Liver (tissue), 9 donors: ENCODE results near the gene GALR2. TPM values are rescaled to one million over a fixed set of nuclear protein-coding genes. Genes with fewer than 3 reads are reported as not detected.

Source experiments
- DNase-seq: peaks from one replicate; pipeline ENCODE4 v3.0.0-alpha.2; 2017; ENCODE audit warnings: low spot score
- H3K27ac ChIP-seq, 2 donors: one replicate each; pipeline ENCODE4 v1.7.0; 2013; ENCODE audit warnings: inconsistent platforms in 2 of 2, low read length in 2 of 2, control low read depth in 1 of 2, low read depth in 1 of 2, mild to moderate bottlenecking in 1 of 2
- H3K27me3 ChIP-seq, 4 donors: one replicate each; pipeline versions ENCODE4 v1.6.1 to v1.7.0; 2013; ENCODE audit warnings: low read length in 3 of 4, inconsistent platforms in 1 of 4, mild to moderate bottlenecking in 1 of 4, moderate library complexity in 1 of 4; ENCODE audit not compliant: control insufficient read depth in 4 of 4, insufficient read depth in 4 of 4
- H3K36me3 ChIP-seq, 4 donors: one replicate each; pipeline versions ENCODE4 v1.6.1 to v1.7.0; 2013; ENCODE audit warnings: low read length in 3 of 4, mild to moderate bottlenecking in 3 of 4, low read depth in 1 of 4, moderate library complexity in 1 of 4; ENCODE audit not compliant: control insufficient read depth in 4 of 4, insufficient read depth in 3 of 4
- H3K4me1 ChIP-seq, 4 donors: one replicate each; pipeline versions ENCODE4 v1.6.1 to v1.7.0; 2013; ENCODE audit warnings: low read length in 3 of 4, mild to moderate bottlenecking in 3 of 4, moderate library complexity in 1 of 4; ENCODE audit not compliant: control insufficient read depth in 4 of 4, insufficient read depth in 4 of 4
- H3K4me3 ChIP-seq, 3 donors: one replicate each; pipeline versions ENCODE4 v1.6.1 to v1.7.0; 2013; ENCODE audit warnings: low read length in 3 of 3, control low read depth in 1 of 3, low read depth in 1 of 3, mild to moderate bottlenecking in 1 of 3
- H3K9ac ChIP-seq, 2 donors: one replicate each; pipeline ENCODE4 v1.7.0; 2013; ENCODE audit warnings: low read length in 2 of 2, mild to moderate bottlenecking in 2 of 2, moderate library complexity in 2 of 2, control low read depth in 1 of 2, low read depth in 1 of 2
- H3K9me3 ChIP-seq, 4 donors: one replicate each; pipeline versions ENCODE4 v1.6.1 to v1.7.0; 2013; ENCODE audit warnings: low read length in 3 of 4; ENCODE audit not compliant: control insufficient read depth in 4 of 4
- ATF3 ChIP-seq: IDR thresholded peaks from 2 replicates; pipeline ENCODE4 v1.6.1; 2016; ENCODE audit warnings: antibody characterized with exemption
- CTCF ChIP-seq: fragments of 150-350 bp; IDR thresholded peaks from 2 replicates; pipeline ENCODE4 v1.5.1; 2017; ENCODE audit warnings: improper control_type of control experiment, low read depth, low read length; ENCODE audit not compliant: missing input control
- EGR1 ChIP-seq, 2 donors: IDR thresholded peaks; 2 replicates each; pipeline ENCODE4 v1.6.1; 2016 to 2018; ENCODE audit warnings: antibody characterized with exemption in 2 of 2, low read depth in 2 of 2
- FOXA1 ChIP-seq: IDR thresholded peaks from 2 replicates; pipeline ENCODE4 v1.6.1; 2016; ENCODE audit warnings: antibody characterized with exemption
- FOXA2 ChIP-seq: IDR thresholded peaks from 2 replicates; pipeline ENCODE4 v1.6.1; 2016; ENCODE audit warnings: antibody characterized with exemption
- GABPA ChIP-seq, 2 donors: IDR thresholded peaks in 1 of 2; conservative IDR thresholded peaks in 1 of 2; 2 replicates each; pipeline ENCODE4 v1.6.1; 2016; ENCODE audit warnings: antibody characterized with exemption in 2 of 2, mild to moderate bottlenecking in 1 of 2, moderate library complexity in 1 of 2
- HNF4A ChIP-seq, 2 donors: conservative IDR thresholded peaks; 2 replicates each; pipeline ENCODE4 v1.6.1; 2016; ENCODE audit warnings: antibody characterized with exemption in 2 of 2, mild to moderate bottlenecking in 2 of 2
- HNF4G ChIP-seq: IDR thresholded peaks from 2 replicates; pipeline ENCODE4 v1.6.1; 2016; ENCODE audit warnings: antibody characterized with exemption
- JUND ChIP-seq, 2 donors: IDR thresholded peaks; 2 replicates each; pipeline ENCODE4 v1.6.1; 2016; ENCODE audit warnings: antibody characterized with exemption in 2 of 2
- MAX ChIP-seq: IDR thresholded peaks from 2 replicates; pipeline ENCODE4 v1.6.1; 2016; ENCODE audit warnings: antibody characterized with exemption
- NR2F2 ChIP-seq: IDR thresholded peaks from 2 replicates; pipeline ENCODE4 v1.6.1; 2016; ENCODE audit warnings: antibody characterized with exemption
- RAD21 ChIP-seq, 2 donors: IDR thresholded peaks; 2 replicates each; pipeline ENCODE4 v1.6.1; 2016; ENCODE audit warnings: antibody characterized with exemption in 2 of 2, mild to moderate bottlenecking in 2 of 2
- RXRA ChIP-seq, 2 donors: IDR thresholded peaks; 2 replicates each; pipeline ENCODE4 v1.6.1; 2017 to 2018; ENCODE audit warnings: antibody characterized with exemption in 2 of 2, mild to moderate bottlenecking in 1 of 2
- SP1 ChIP-seq: IDR thresholded peaks from 2 replicates; pipeline ENCODE4 v1.6.1; 2018; ENCODE audit warnings: antibody characterized with exemption, mild to moderate bottlenecking
- TAF1 ChIP-seq: conservative IDR thresholded peaks from 2 replicates; pipeline ENCODE4 v1.6.1; 2016; ENCODE audit warnings: antibody characterized with exemption, mild to moderate bottlenecking
- YY1 ChIP-seq: IDR thresholded peaks from 2 replicates; pipeline ENCODE4 v1.6.1; 2016; ENCODE audit warnings: antibody characterized with exemption, mild to moderate bottlenecking
- ZBTB33 ChIP-seq: IDR thresholded peaks from 2 replicates; pipeline ENCODE4 v1.6.1; 2016; ENCODE audit warnings: antibody characterized with exemption
- WGBS: extraction: QIAGEN DNeasy Blood & Tissue Kit; methylation state at CpG from one replicate; pipeline ENCODE4 v1.1.7; 2013; 5-methylcytosine and 5-hydroxymethylcytosine counted together
- polyA plus RNA-seq, 2 donors: library from polyadenylated mRNA; stranded (reverse) in 1 of 2; unstranded in 1 of 2; fragments of 200-250 nt in 1 of 2; fragments of >200 nt in 1 of 2; fragmentation: Nextera tagmentation in 1 of 2; extraction: Ambion mirVana in 1 of 2; gene quantifications; one replicate each; pipeline versions ENCODE4 v1.2.1 to v1.2.3, GENCODE V29; 2013 to 2015
- total RNA-seq, 2 donors: library from RNA; depleted of rRNA; stranded (reverse); fragments of >200 nt; gene quantifications; one replicate each; pipeline ENCODE4 v1.2.3, GENCODE V29; 2014
- TF ChIP-seq, protein P1 (sequence below): IDR thresholded peaks from 2 replicates; pipeline ENCODE4 v1.6.1; 2016; ENCODE audit warnings: antibody characterized with exemption, mild to moderate bottlenecking
- donor health status: healthy.
- donor health status: healthy.
- donor health status: healthy.
- donor health status: healthy.
- donor health status: healthy.

Gene GALR2
- total and polyA plus RNA-seq, 4 donors = 0.08 to 0.22 (median 0.14) TPM; not detected in 1

DNA sequence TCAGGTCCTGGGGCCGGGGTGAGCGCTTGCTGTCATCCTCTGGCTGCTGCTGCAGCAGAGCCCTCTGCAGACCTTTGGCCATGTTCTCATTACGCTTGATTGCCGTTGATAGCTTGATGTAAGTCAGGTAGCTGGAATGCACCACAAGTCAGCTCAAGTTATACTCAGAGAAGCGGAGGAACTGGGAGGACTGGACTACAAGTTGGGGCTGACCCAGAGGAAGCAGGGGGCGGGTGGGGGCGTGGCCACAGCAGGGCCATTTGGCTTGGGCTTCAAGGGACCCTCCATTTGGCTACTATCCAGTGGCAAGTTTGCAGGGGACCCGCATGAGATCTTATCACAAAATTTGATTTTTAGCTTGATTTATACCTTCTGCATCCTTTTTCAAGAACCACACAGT lies 28.5 kb upstream of the GALR2 start:
- H3K4me1 ChIP-seq = no peaks in the 10 kb centered on the region
- no peaks in the 10 kb centered on the region for H3K27me3 ChIP-seq
- H3K9ac ChIP-seq = no peak overlapping the region
- H3K9me3 ChIP-seq = no peaks in the 10 kb centered on the region
- H3K27ac ChIP-seq = no peak overlapping the region
- no peak for DNase-seq
- WGBS = 95% methylated on average over 8 of the region's 8 CpGs
- H3K36me3 ChIP-seq = peaks cover 24 to 88% (median 76%) of the 10 kb centered on the region in 4 donors
- no peak overlapping the region for H3K4me3 ChIP-seq
- no peak for TF ChIP-seq FOXA2
- no peak for TF ChIP-seq EGR1 (IDR thresholded peaks at IDR 0.05; ENCODE audit: low read depth in 2 of 2)
- TF ChIP-seq YY1 = no peak
- TF ChIP-seq CTCF = no peak
- no peak for TF ChIP-seq SP1
- TF ChIP-seq HNF4G = no peak
- no peak for TF ChIP-seq FOXA1
- TF ChIP-seq ZBTB33 = no peak
- TF ChIP-seq MAX = no peak
- TF ChIP-seq TAF1 = no peak
- no peak for TF ChIP-seq NR2F2

DNA sequence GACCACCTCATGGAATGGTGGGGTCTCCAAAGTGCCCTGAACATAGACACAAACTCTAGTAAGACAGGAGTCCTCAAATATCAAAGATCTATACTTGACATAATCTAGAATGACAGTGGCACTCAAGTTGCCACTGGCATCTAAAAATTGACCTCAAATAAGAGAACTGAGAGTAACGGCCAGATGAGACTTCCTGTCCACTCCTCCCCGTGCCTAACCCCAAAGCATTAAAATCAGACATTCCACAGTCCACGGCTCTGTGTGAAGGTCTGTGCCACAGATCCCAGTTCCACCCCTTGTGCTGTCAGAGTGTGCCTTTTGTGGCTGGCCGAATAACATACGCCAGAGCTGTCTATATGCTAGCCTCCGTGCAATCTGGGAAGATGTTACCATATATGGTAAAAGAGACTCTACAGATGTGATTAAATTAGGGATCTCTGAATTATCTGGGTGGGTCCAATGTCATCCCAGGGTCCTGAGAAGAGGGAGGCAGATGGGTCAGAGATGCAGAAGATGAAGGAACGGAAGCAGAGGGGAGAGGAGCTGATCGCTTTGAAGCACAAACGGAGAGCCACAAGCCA lies 26.5 kb upstream of the GALR2 start:
- Histone ChIP-seq H3K36me3 (peaks cover 26 to 83% (median 66%) of the 10 kb centered on the region in 4 donors), H3K27me3 (no peaks in the 10 kb centered on the region), H3K27ac (no peak overlapping the region), H3K4me3 (no peak overlapping the region), H3K4me1 (no peaks in the 10 kb centered on the region), H3K9me3 (no peaks in the 10 kb centered on the region), H3K9ac (no peak overlapping the region)
- 89% methylated on average over 9 of the region's 9 CpGs for WGBS
- no peak for DNase-seq
- TF ChIP-seq MAX (no peak), ATF3 (no peak), TAF1 (no peak), HNF4G (no peak), EGR1 (IDR thresholded peaks at IDR 0.05; ENCODE audit: low read depth in 2 of 2) (no peak), RXRA (IDR thresholded peaks at IDR 0.05) (no peak), JUND (IDR thresholded peaks at IDR 0.05) (no peak), YY1 (no peak), RAD21 (IDR thresholded peaks at IDR 0.05) (no peak), ZBTB33 (no peak), FOXA2 (no peak), HNF4A (conservative IDR thresholded peaks at IDR 0.05) (no peak), GABPA (IDR thresholded peaks at IDR 0.05 in 1 of 2, conservative IDR thresholded peaks at IDR 0.05 in 1 of 2) (no peak), NR2F2 (no peak), CTCF (no peak), SP1 (no peak), FOXA1 (no peak)
- TF ChIP-seq, protein P1, sequence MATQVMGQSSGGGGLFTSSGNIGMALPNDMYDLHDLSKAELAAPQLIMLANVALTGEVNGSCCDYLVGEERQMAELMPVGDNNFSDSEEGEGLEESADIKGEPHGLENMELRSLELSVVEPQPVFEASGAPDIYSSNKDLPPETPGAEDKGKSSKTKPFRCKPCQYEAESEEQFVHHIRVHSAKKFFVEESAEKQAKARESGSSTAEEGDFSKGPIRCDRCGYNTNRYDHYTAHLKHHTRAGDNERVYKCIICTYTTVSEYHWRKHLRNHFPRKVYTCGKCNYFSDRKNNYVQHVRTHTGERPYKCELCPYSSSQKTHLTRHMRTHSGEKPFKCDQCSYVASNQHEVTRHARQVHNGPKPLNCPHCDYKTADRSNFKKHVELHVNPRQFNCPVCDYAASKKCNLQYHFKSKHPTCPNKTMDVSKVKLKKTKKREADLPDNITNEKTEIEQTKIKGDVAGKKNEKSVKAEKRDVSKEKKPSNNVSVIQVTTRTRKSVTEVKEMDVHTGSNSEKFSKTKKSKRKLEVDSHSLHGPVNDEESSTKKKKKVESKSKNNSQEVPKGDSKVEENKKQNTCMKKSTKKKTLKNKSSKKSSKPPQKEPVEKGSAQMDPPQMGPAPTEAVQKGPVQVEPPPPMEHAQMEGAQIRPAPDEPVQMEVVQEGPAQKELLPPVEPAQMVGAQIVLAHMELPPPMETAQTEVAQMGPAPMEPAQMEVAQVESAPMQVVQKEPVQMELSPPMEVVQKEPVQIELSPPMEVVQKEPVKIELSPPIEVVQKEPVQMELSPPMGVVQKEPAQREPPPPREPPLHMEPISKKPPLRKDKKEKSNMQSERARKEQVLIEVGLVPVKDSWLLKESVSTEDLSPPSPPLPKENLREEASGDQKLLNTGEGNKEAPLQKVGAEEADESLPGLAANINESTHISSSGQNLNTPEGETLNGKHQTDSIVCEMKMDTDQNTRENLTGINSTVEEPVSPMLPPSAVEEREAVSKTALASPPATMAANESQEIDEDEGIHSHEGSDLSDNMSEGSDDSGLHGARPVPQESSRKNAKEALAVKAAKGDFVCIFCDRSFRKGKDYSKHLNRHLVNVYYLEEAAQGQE = no peak
